ENCODE data around the gene TNFRSF8. TPM values are rescaled to one million over a fixed set of nuclear protein-coding genes. Genes with fewer than 3 reads are reported as not detected.

The TNFRSF8 gene
- total and polyA plus RNA-seq, 2 donors (not counting 1 experiment from before 2014, with no cell fraction given): 0.05 TPM; not detected in 1

- no peak overlapping the region for H3K4me3 ChIP-seq (replicated peaks in 1 of 4; ENCODE audit: control extremely low read depth in 1 of 4, insufficient read depth in 1 of 4, low read depth in 3 of 4, low read length in 4 of 4)
- no peak overlapping the region for H2AFZ ChIP-seq (ENCODE audit: low read length)
- H3K4me2 ChIP-seq (ENCODE audit: extremely low read depth, insufficient read depth, low read length): no peak overlapping the region
- peaks cover 25% of the 10 kb centered on the region for H3K79me2 ChIP-seq (ENCODE audit: control insufficient read depth, insufficient read depth, low read length)
- no peak overlapping the region for H3K9ac ChIP-seq (ENCODE audit: insufficient read depth, low read length)
- peaks cover 42% of the 10 kb centered on the region for H3K4me1 ChIP-seq (ENCODE audit: control insufficient read depth, extremely low read depth, insufficient read depth, low read length)
- H3K27ac ChIP-seq (ENCODE audit: insufficient read depth, low read length): no peak overlapping the region
- no peak for DNase-seq (ENCODE audit: low read depth in 2 of 2)
- no peaks in the 10 kb centered on the region for H3K27me3 ChIP-seq (ENCODE audit: control insufficient read depth, insufficient read depth, low read length)
- H3K9me3 ChIP-seq (ENCODE audit: control insufficient read depth, insufficient read depth, low read depth, low read length): no peaks in the 10 kb centered on the region
- TF ChIP-seq, protein P1, sequence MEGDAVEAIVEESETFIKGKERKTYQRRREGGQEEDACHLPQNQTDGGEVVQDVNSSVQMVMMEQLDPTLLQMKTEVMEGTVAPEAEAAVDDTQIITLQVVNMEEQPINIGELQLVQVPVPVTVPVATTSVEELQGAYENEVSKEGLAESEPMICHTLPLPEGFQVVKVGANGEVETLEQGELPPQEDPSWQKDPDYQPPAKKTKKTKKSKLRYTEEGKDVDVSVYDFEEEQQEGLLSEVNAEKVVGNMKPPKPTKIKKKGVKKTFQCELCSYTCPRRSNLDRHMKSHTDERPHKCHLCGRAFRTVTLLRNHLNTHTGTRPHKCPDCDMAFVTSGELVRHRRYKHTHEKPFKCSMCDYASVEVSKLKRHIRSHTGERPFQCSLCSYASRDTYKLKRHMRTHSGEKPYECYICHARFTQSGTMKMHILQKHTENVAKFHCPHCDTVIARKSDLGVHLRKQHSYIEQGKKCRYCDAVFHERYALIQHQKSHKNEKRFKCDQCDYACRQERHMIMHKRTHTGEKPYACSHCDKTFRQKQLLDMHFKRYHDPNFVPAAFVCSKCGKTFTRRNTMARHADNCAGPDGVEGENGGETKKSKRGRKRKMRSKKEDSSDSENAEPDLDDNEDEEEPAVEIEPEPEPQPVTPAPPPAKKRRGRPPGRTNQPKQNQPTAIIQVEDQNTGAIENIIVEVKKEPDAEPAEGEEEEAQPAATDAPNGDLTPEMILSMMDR (conservative IDR thresholded peaks at IDR 0.05 in 1 of 2, IDR thresholded peaks at IDR 0.05 in 1 of 2; ENCODE audit: low read depth in 1 of 2, low read length in 2 of 2): no peak
- TF ChIP-seq EZH2 (IDR thresholded peaks at IDR 0.05; ENCODE audit: low read length, missing control alignments): no peak
- H4K20me1 ChIP-seq (ENCODE audit: control insufficient read depth, extremely low read depth, insufficient read depth, low read length): no peaks in the 10 kb centered on the region
- peaks cover 1% of the 10 kb centered on the region for H3K36me3 ChIP-seq (ENCODE audit: control insufficient read depth, insufficient read depth, low read length)
These were observed 119.4 kb downstream of the TNFRSF8 start for GRCh38 chr1:12182410-12182984.

- TF ChIP-seq, protein P1 (conservative IDR thresholded peaks at IDR 0.05 in 1 of 2, IDR thresholded peaks at IDR 0.05 in 1 of 2; ENCODE audit: low read depth in 1 of 2, low read length in 2 of 2): no peak
- TF ChIP-seq EZH2 (IDR thresholded peaks at IDR 0.05; ENCODE audit: low read length, missing control alignments): no peak
- peaks cover 36% of the 10 kb centered on the region for H3K4me1 ChIP-seq (ENCODE audit: control insufficient read depth, extremely low read depth, insufficient read depth, low read length)
- DNase-seq (ENCODE audit: low read depth in 2 of 2): no peak
- no peaks in the 10 kb centered on the region for H3K9me3 ChIP-seq (ENCODE audit: control insufficient read depth, insufficient read depth, low read depth, low read length)
- H3K27me3 ChIP-seq (ENCODE audit: control insufficient read depth, insufficient read depth, low read length): no peaks in the 10 kb centered on the region
- H3K4me3 ChIP-seq (replicated peaks in 1 of 4; ENCODE audit: control extremely low read depth in 1 of 4, insufficient read depth in 1 of 4, low read depth in 3 of 4, low read length in 4 of 4): no peak overlapping the region
- no peak overlapping the region for H3K4me2 ChIP-seq (ENCODE audit: extremely low read depth, insufficient read depth, low read length)
- peaks cover 1% of the 10 kb centered on the region for H3K36me3 ChIP-seq (ENCODE audit: control insufficient read depth, insufficient read depth, low read length)
- peaks cover 28% of the 10 kb centered on the region for H3K79me2 ChIP-seq (ENCODE audit: control insufficient read depth, insufficient read depth, low read length)
- no peak overlapping the region for H3K27ac ChIP-seq (ENCODE audit: insufficient read depth, low read length)
- no peak overlapping the region for H2AFZ ChIP-seq (ENCODE audit: low read length)
- H3K9ac ChIP-seq (ENCODE audit: insufficient read depth, low read length): no peak overlapping the region
- no peaks in the 10 kb centered on the region for H4K20me1 ChIP-seq (ENCODE audit: control insufficient read depth, extremely low read depth, insufficient read depth, low read length)
These were observed 120.1 kb downstream of the TNFRSF8 start for GRCh38 chr1:12183095-12183794.

DNA sequence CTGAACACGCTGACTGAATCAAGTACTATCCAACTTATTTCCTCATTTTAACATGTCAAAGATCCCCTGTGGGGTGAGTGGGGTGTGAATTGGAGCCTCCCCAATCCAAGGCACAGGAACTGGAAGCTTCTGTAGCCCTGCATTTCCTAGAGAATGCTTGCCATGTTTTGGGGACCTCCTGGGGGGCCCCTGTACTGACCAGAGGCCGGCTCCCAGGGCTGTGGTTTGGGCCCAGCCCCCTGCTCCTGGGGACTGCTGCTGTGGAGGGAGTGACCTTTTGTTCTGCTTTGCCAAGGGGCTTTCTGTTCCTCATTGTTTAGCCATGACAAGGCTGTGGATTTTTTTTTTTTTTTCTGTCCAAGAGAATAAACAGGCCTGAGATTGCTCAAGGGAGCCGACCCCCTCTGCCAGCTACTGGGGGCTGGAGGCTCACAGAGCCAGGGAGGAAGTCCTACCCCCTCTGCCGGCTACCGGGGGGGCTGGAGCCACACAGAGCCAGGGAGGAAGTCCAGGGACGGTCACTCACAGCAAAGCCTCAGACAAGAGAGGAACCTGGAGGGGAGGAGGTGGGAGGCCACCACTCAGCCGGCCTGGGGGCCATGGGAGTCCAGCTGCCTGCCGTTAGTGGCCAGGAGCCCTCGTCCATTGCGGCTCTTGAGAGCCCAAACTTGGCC, 121.0 kb downstream of the TNFRSF8 start:
- Histone ChIP-seq H3K36me3 (ENCODE audit: control insufficient read depth, insufficient read depth, low read length) (peaks cover 1% of the 10 kb centered on the region), H3K79me2 (ENCODE audit: control insufficient read depth, insufficient read depth, low read length) (peaks cover 26% of the 10 kb centered on the region), H3K4me1 (ENCODE audit: control insufficient read depth, extremely low read depth, insufficient read depth, low read length) (peaks cover 29% of the 10 kb centered on the region), H3K27me3 (ENCODE audit: control insufficient read depth, insufficient read depth, low read length) (no peaks in the 10 kb centered on the region), H3K4me2 (ENCODE audit: extremely low read depth, insufficient read depth, low read length) (peak overlapping the region; percentile 56), H4K20me1 (ENCODE audit: control insufficient read depth, extremely low read depth, insufficient read depth, low read length) (no peaks in the 10 kb centered on the region), H2AFZ (ENCODE audit: low read length) (no peak overlapping the region), H3K27ac (ENCODE audit: insufficient read depth, low read length) (peak overlapping the region; percentile 64), H3K4me3 (replicated peaks in 1 of 4; ENCODE audit: control extremely low read depth in 1 of 4, insufficient read depth in 1 of 4, low read depth in 3 of 4, low read length in 4 of 4) (peak overlapping the region in 1 of 4 experiments; percentile 17), H3K9me3 (ENCODE audit: control insufficient read depth, insufficient read depth, low read depth, low read length) (no peaks in the 10 kb centered on the region), H3K9ac (ENCODE audit: insufficient read depth, low read length) (peak overlapping the region; percentile 54)
- TF ChIP-seq EZH2 (IDR thresholded peaks at IDR 0.05; ENCODE audit: low read length, missing control alignments): no peak
- TF ChIP-seq, protein P1 (conservative IDR thresholded peaks at IDR 0.05 in 1 of 2, IDR thresholded peaks at IDR 0.05 in 1 of 2; ENCODE audit: low read depth in 1 of 2, low read length in 2 of 2): peak; percentile 30 to 32
- peak; percentile 65 to 90 for DNase-seq (ENCODE audit: low read depth in 2 of 2)
